GM21447 (cell line): ENCODE data around the gene FAM50A.
"Not testable (repeated sequence)": the region's sequence is repeated elsewhere in the genome, so short reads cannot be mapped to it uniquely, and the experiment has no call there.

Source experiments
- ATAC-seq: cut with Tn5 transposase; IDR thresholded peaks from one replicate; pipeline ENCODE4 v1.9.1; 2021; ENCODE audit not compliant: unreplicated experiment

FAM50A gene

DNA sequence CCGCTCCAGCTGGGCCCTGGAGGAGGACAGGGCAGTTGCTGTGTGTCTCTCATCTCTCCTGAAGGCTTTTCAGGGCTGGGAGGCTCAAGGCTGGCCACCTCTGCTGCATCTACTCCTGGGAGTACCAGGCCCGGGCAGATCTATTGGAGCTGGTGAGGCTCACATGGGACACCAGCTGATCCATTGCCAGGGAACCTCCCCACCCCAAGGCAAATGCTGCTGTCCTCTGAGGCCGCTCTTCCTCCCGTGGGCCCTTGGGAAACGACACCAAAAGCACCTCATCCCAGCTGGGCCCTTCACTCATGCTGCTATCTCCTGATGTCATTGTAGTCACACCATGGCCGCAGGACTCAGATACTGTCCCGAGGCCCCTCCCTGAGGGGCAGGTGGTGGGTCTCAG, 38.8 kb downstream of the FAM50A start:
- no peak for ATAC-seq

GRCh38 chrX:154483325-154483724, 39.4 kb downstream of the FAM50A start:
- no peak for ATAC-seq

DNA sequence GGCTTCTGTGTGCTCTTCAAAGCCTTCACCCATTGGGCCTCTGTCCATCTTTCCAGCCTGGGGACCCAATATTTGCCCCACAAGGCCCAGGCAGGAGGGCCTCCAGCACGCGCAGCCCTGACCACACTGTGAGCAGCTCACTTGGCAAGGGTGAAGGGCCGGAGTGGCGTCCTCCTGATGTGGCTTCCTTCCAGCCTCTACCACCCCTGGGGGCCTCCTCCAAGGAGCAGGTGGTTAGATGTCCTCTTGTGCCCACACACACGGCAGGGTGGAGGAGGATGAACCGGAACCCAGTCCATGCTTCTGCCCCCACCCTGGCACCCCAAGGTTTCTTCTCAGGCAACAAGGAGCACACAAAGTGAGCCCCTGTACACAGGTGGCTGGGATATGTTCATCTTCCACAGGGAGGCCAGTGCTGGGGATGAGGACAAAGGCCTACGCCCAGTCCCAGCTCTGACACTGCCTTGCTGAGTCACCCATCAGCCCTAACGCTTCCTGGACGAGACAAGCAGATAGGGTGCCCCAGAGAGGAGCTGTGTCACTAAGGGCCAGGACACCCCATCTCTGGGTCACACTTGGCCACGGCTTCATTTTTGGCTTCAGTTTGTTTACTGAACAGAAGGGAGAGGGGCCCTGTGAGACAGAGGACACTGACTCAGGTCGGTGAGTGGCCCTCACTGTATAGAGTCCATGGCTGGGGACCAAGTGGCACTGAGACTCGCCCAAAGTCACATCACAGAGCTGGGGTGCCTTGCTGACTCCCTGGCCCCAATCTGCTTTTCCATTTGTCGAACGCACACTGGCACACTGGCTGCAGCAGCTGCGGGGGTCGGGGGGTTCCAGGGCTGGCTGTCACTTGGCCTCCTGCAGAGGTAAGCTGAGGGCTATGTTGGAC, 40.6 kb downstream of the FAM50A start:
- ATAC-seq, result no peak

DNA sequence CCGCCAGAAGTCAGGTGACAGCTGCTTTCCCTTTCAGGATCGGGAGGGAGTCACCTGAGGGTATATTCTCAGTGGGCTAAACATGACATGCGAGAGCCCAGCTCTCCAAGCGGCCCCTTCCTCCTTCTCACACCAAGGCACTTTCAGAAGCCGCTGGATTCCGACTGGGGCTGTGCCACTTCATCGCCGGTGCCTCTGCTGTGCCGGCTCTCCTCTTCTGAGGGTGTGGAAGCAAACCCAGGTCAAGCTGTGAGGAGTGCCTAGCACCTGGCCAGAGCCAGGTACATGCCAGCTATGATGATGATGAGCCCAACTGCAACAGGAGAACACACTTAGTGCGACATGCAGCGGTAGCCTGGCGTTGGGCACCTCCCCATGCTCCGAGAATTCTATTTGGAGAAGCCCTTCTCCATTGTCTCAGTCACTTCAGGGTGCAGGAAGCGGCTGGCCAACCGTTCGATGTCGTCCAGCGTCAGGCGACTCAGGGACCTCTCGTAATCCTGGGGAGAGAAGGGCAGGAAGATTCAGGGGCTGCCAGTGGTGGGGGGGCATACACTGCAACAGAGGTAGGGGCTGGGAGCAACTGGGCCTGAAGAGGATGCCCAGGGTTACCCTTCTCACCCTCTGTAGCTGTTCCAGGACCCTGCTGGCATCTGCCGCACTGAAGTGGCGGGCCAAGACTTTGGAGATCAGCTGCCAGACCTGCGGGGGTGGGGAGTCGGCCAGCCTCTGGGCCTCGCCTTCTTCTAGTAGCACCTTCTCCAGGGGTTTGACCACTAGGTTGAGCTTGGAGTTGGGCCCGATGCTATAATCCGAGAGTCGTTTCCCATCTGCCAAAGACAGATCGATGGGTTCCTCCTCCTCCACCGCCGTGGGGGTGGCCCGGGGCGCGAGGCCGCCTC, 41.5 kb downstream of the FAM50A start:
- no peak for ATAC-seq

- ATAC-seq, result no peak
Observed at GRCh38 chrX:154486052-154486395, 42.1 kb downstream of the FAM50A start.

GRCh38 chrX:154486396-154487207, 42.7 kb downstream of the FAM50A start, which contains the start of gene UBL4A:
TSS of gene UBL4A (minus strand) at chrX:154486615. CDS start at chrX:154486584, 31 bp downstream.
- no peak for ATAC-seq

- no peak for ATAC-seq
Observed at GRCh38 chrX:154487518-154488290, 43.8 kb downstream of the FAM50A start.

GRCh38 chrX:154488336-154489075, 44.6 kb downstream of the FAM50A start:
- ATAC-seq, result no peak

DNA sequence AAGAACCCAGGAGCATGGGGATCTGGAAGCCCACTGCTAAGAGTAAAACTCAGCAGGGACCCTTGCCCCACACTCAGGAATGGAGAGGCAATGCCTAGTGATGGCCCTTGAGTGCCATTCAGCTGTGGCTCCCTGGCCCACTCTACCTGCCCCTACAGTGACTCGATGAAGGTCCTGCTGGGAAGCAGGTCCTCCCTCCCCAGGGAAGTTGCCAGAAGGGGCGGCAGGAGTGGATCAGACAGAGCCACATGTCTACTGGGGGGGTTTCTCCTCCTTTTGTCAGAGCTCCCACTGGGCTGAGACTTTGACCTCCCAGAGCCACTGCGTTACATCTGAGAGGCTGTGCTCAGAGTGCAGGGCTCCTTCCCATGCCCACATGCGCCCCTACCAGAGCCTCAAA, 45.2 kb downstream of the FAM50A start:
- ATAC-seq, result no peak

DNA sequence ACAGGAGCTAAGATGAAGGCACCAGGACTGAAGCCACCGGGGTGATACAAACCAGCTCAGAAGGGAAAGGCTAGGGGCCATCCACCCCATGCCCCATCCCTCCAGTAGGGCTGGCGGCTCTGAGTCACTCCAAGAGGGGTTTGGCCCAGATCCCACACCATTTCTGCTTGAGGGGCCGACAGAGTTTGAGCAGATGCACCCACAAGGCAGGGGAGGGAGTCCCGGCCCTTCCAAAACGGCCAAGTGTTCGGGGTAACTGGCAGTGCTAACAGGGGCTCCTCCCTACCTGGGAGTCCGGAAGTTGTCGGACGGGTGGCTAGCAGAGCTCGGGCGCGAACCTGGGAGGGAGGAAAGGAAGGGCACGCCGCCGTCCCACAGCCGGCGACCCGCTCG, 46.1 kb downstream of the FAM50A start:
- ATAC-seq, result peak; percentile 17

- peak; percentile 75 for ATAC-seq
Observed at GRCh38 chrX:154490414-154491083, 46.6 kb downstream of the FAM50A start, which contains the start of gene SLC10A3. TSS of gene SLC10A3 (minus strand) at chrX:154490629. CDS start at chrX:154488940, 1,689 bp downstream.

GRCh38 chrX:154494715-154495114, 50.8 kb downstream of the FAM50A start:
- ATAC-seq, result no peak

- ATAC-seq, result no peak
Observed at GRCh38 chrX:154495472-154495922, 51.6 kb downstream of the FAM50A start.

DNA sequence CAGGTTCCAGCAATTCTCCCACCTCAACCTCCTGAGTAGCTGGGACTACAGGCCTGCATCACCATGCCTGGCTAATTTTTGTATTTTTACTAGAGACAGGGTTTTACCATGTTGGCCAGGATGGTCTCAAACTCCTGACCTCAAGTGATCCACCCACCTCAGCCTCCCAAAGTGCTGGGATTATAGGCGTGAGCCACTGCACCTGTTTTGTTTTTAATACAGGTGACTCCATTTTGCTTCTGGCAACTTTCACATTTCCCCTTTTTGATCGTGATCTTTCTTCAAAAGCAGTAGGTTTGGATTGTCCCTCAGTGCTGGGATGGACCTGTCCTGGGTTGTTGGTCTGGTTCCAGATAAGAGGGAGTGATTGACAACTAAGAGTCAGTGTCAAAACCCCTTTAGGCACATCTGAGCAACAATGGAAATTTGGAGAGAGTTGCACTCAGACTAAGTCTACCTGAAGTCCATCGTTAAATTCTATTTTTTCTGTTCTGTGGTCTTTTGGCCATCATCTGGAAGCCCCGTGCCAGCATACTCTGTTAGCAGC, 52.7 kb downstream of the FAM50A start:
- not testable (repeated sequence) for ATAC-seq
